PC-9 (cell line): ENCODE measurements around the gene NCOR2.

Experiments
- CTCF ChIP-seq: fragments of 200-600 bp; sonication (generic); conservative IDR thresholded peaks from 2 replicates; pipeline ENCODE4 v1.6.1; 2017; ENCODE audit warnings: mixed run types, antibody characterized with exemption, mild to moderate bottlenecking, moderate library complexity
- EZH2 ChIP-seq: fragments of 200-600 bp; sonication (generic); IDR thresholded peaks from 2 replicates; pipeline ENCODE4 v1.8.0; 2017; ENCODE audit warnings: antibody characterized with exemption, low read depth

GRCh38 chr12:124557518-124558223, 9.7 kb downstream of the NCOR2 start:
- TF ChIP-seq EZH2 (no peak), CTCF (no peak)
